Left lung (tissue), 10 donors: Measurements from ENCODE around the gene TDRD10. TPM values are rescaled to one million over a fixed set of nuclear protein-coding genes. Genes with fewer than 3 reads are reported as not detected.
A peak's percentile ranks its signal among the peaks of the same experiment; 100 is the strongest.

ENCODE experiments used
- ATAC-seq: fragments of 200-7000 bp; cut with Tn5 transposase; one replicate; pipeline ENCODE4 v1.9.1; 2020; ENCODE audit warnings: moderate library complexity
- DNase-seq, 4 donors: peaks; one replicate each; pipeline ENCODE4 v3.0.0-alpha.2; 2013 to 2020
- H3K27ac ChIP-seq, 2 donors: fragments of 200-600 bp; sonication (generic) in 1 of 2; one replicate each; pipeline versions ENCODE4 v1.5.0 to v1.8.0; 2020 to 2021
- H3K27me3 ChIP-seq, 2 donors: fragments of 200-600 bp; sonication (generic) in 1 of 2; one replicate each; pipeline versions ENCODE4 v1.5.0 to v1.8.0; 2020 to 2021
- H3K36me3 ChIP-seq, 2 donors: fragments of 200-600 bp; sonication (generic) in 1 of 2; one replicate each; pipeline versions ENCODE4 v1.5.0 to v1.8.0; 2020 to 2021
- H3K4me1 ChIP-seq, 2 donors: fragments of 200-600 bp; one replicate each; pipeline ENCODE4 v1.8.0; 2021
- H3K4me3 ChIP-seq, 2 donors: fragments of 200-600 bp; sonication (generic) in 1 of 2; one replicate each; pipeline versions ENCODE4 v1.5.0 to v1.8.0; 2020 to 2021; ENCODE audit warnings: mild to moderate bottlenecking in 1 of 2
- H3K9me3 ChIP-seq, 2 donors: fragments of 200-600 bp; sonication (generic) in 1 of 2; one replicate each; pipeline versions ENCODE4 v1.5.0 to v1.8.0; 2020 to 2021
- intact Hi-C, 2 donors: fragments of 100-400 bp; cut with DNase I; formaldehyde crosslinking; loops; one replicate each; pipeline versions ENCODE4 v1.11.2 to v1.14.2; 2022
- polyA plus RNA-seq, 6 donors: library from polyadenylated mRNA; unstranded; fragments of 120-200 nt; gene quantifications; one replicate each; pipeline ENCODE4 v1.2.1, GENCODE V29; 2013; ENCODE audit not compliant: insufficient read length in 6 of 6
- total RNA-seq, 2 donors: library from RNA; stranded (reverse); fragmentation: NEBNext Ultra II Directional; extraction: Animal tissue kit (Norgen Biotek cat#: 25700); gene quantifications; one replicate each; pipeline ENCODE4 v1.2.1, GENCODE V29; 2021
- TF ChIP-seq, protein P1 (sequence below), 2 donors: fragments of 200-600 bp; sonication (generic) in 1 of 2; IDR thresholded peaks; one replicate each; pipeline versions ENCODE4 v1.5.0 to v1.8.0; 2021; ENCODE audit warnings: antibody characterized with exemption in 2 of 2
- donor health status: DM: no; HTN: yes; CAD: no.
- donor health status: DM: no; HTN: no; CAD: no.

Gene TDRD10
- total and polyA plus RNA-seq, 8 donors: 3.1 to 5.0 (median 3.6) TPM

GRCh38 chr1:154469844-154470560 lies 32.0 kb upstream of the TDRD10 start:
- peak; percentile 89 for ATAC-seq
- Histone ChIP-seq H3K9me3 (no peaks in the 10 kb centered on the region), H3K36me3 (peaks cover 0 to 37% of the 10 kb centered on the region in 2 donors), H3K4me3 (no peak overlapping the region), H3K27ac (no peak overlapping the region), H3K4me1 (peaks cover 10 to 38% of the 10 kb centered on the region in 2 donors), H3K27me3 (no peaks in the 10 kb centered on the region)
- intact Hi-C loops: no loop called here
- TF ChIP-seq, protein P1, sequence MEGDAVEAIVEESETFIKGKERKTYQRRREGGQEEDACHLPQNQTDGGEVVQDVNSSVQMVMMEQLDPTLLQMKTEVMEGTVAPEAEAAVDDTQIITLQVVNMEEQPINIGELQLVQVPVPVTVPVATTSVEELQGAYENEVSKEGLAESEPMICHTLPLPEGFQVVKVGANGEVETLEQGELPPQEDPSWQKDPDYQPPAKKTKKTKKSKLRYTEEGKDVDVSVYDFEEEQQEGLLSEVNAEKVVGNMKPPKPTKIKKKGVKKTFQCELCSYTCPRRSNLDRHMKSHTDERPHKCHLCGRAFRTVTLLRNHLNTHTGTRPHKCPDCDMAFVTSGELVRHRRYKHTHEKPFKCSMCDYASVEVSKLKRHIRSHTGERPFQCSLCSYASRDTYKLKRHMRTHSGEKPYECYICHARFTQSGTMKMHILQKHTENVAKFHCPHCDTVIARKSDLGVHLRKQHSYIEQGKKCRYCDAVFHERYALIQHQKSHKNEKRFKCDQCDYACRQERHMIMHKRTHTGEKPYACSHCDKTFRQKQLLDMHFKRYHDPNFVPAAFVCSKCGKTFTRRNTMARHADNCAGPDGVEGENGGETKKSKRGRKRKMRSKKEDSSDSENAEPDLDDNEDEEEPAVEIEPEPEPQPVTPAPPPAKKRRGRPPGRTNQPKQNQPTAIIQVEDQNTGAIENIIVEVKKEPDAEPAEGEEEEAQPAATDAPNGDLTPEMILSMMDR (IDR thresholded peaks at IDR 0.05): no peak
- peak in 1 of 4 donors; percentile 52 for DNase-seq

- DNase-seq (no peak), ATAC-seq (no peak)
- H3K9me3 ChIP-seq: no peaks in the 10 kb centered on the region
- intact Hi-C loops: no loop called here
- H3K27me3 ChIP-seq: no peaks in the 10 kb centered on the region
- peaks cover 0 to 24% of the 10 kb centered on the region in 2 donors for H3K36me3 ChIP-seq
- TF ChIP-seq, protein P1 (IDR thresholded peaks at IDR 0.05): no peak
- no peak overlapping the region for H3K27ac ChIP-seq
- no peak overlapping the region for H3K4me3 ChIP-seq
- H3K4me1 ChIP-seq: peaks cover 12 to 32% of the 10 kb centered on the region in 2 donors
Measured at GRCh38 chr1:154471304-154471703, 30.7 kb upstream of the TDRD10 start.

- Histone ChIP-seq H3K4me1 (peaks cover 8 to 40% of the 10 kb centered on the region in 2 donors), H3K27ac (no peak overlapping the region), H3K4me3 (no peak overlapping the region), H3K9me3 (no peaks in the 10 kb centered on the region), H3K27me3 (no peaks in the 10 kb centered on the region), H3K36me3 (peaks cover 0 to 3% of the 10 kb centered on the region in 2 donors)
- TF ChIP-seq, protein P1 (IDR thresholded peaks at IDR 0.05): no peak
- DNase-seq (peak in 1 of 4 donors; percentile 85), ATAC-seq (peak; percentile 75)
- intact Hi-C loops: no loop called here
Measured at GRCh38 chr1:154474802-154475201, 27.2 kb upstream of the TDRD10 start.

GRCh38 chr1:154476791-154477190 lies 25.2 kb upstream of the TDRD10 start:
- no peaks in the 10 kb centered on the region for H3K9me3 ChIP-seq
- ATAC-seq: no peak
- peaks cover 8 to 44% of the 10 kb centered on the region in 2 donors for H3K4me1 ChIP-seq
- TF ChIP-seq, protein P1 (IDR thresholded peaks at IDR 0.05): no peak
- no peaks in the 10 kb centered on the region for H3K27me3 ChIP-seq
- no peak for DNase-seq
- intact Hi-C loops: no loop called here
- no peaks in the 10 kb centered on the region for H3K36me3 ChIP-seq
- H3K27ac ChIP-seq: no peak overlapping the region
- no peak overlapping the region for H3K4me3 ChIP-seq

GRCh38 chr1:154478013-154478412 lies 24.0 kb upstream of the TDRD10 start:
- ATAC-seq: no peak
- no peak for DNase-seq
- Histone ChIP-seq H3K27ac (no peak overlapping the region), H3K4me3 (no peak overlapping the region), H3K36me3 (no peaks in the 10 kb centered on the region), H3K27me3 (no peaks in the 10 kb centered on the region), H3K9me3 (no peaks in the 10 kb centered on the region), H3K4me1 (peaks cover 8 to 44% of the 10 kb centered on the region in 2 donors)
- intact Hi-C loops: no loop called here
- TF ChIP-seq, protein P1 (IDR thresholded peaks at IDR 0.05): no peak
